Measurements from ENCODE around the gene DYNC2H1.
"Not testable (repeated sequence)": the region's sequence is repeated elsewhere in the genome, so short reads cannot be mapped to it uniquely, and the experiment has no call there.

Gene DYNC2H1

DNA sequence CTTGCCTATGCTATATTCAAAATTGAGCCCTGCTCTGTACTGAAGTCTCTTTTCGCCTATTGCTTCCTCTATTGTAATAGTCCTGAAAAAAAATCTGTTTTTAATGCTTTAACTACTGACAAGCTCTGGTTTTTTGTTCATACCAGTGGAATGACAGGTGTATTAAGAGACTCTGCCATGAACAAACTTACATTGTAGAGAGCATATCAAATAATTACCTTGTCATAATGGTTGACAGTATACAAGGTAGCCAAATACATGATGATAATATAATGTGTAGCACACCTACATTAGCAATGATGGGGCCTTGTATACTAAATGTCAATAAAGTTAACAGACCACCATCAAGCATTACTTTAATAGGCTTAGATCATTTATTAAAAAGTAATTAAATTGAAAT, 175.0 kb downstream of the DYNC2H1 start:
- no peak for DNase-seq

DNA sequence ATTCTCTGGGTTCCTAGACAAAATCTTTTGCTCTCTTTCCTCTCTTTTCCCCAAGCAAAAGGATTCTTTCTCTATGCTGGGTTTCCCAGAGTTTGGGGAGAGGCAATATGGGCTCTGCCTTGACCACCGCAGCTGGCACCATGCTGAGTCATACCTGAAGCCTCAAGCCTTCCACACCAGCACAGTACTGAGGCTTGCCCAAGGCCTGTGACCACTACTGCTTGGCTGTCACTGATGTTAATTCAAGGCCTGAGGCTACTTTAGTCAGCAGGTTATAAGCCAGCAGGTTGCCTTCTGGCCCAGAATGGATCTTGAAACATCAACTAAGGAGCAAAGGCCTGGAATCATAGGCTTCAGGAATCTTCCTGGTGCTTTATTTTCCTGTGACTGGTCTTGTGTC, 185.3 kb downstream of the DYNC2H1 start:
- peak; percentile 59 for DNase-seq

DNA sequence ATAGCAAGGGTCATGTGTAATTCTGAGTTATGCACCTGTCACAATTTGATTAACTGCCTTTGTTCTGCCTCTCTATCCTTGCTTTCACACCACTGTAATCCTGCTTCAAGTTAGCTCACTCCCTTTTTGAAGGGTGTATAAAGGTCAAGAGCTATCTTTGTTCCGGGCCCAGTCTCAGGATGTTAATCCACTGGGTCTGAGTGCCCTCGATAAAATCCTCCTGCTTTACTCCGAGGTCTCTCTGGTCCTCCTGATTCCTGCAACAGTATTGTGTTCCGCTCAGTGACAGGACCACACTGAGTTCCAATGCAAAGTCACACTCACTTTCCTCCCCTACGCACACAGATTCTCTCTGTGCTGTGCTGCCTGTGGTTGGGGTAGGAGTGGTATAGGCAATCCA, 186.5 kb downstream of the DYNC2H1 start:
- no peak for DNase-seq

DNA sequence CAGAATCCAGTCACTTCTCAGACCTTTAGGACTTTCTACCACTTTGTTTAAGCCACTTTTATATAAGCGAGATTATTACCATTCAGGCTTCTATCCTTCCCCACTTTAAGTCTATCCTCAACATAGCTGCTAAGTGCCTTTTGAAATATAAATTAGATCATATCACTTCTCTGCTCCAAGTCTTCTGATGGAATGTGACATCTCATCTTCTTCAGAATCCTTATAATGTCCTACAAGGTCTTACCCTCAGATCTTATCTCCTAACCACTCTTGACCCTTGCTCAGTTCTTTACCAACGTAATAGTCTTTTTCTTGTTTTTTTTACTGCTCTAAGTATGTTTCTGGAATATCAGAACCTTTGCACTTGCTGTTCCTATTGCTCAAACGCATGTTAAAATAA, 188.7 kb downstream of the DYNC2H1 start:
- no peak for DNase-seq

DNA sequence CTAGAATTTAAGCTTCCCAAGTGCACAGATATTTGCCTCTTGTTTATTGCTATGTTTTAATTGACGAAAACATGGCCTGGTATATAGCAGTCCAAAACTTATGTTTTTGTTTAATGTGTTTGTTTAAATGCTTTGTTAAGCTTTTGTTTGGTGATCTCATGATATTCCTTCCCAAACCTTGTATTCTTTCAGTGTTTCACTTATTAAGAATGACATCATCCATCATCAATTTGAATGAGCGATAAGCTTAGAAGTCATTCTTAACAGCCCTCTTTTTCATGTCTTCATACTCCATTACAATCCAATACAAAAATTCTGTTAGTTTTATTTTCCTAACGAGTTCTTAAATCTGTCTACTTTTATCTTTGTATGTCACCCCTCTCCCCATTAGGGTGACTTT, 206.0 kb downstream of the DYNC2H1 start:
- no peak for DNase-seq

DNA sequence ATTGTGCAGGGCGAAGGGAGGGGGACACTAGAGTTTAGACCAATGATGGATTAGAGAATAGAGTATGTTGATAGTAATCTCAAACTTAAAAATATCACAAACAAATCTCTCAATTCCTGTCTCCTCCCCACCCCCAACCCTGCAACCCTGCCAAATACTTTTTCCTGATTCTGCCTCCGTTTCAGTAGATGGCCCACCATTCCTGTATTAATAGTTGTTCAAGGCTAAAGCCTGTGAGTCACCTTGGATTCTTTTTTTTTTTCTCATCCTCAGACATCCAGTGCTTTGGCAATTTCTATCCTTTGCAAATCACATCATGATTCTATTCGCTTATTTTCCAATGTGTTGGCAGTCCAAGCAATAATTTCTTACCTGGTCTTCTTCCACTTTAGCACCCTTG, 207.9 kb downstream of the DYNC2H1 start:
- no peak for DNase-seq

DNA sequence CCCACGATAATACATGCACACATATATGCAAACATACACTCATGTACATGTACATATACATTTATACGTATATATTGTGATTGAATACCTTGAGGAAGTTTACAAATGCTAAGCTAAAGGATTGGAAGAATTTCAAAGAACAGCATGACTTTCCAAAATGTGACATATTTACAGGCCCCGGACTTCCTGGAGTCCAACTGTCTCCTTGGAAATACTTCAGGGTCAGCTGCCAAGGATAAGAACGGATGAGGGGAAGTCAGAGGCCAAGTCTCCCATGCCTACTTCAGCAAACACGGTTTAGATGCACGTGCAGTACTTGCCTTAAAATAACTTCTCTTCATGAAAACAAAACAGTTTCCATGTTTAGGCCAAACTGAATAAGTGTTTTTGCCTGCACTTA, 213.6 kb downstream of the DYNC2H1 start:
- no peak for DNase-seq

DNA sequence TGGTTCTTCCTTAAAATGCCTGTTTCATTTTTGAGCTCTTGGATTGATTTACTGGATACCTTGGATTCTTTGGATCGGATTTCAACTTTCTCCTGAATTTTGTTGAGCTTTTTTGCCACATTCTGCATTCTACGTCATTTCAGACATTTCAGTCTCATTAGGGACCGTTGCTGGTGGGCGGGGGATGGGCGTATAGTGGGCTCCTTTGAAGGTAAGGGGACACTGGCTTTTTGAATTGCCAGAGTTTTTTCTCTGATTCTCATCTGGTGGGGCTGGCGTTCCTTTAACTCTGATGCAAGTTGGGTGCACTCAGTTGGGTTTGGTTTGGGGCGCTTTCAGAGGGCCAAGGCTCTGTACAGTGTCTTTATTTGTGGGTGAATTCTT, 216.5 kb downstream of the DYNC2H1 start:
- DNase-seq = no peak

DNA sequence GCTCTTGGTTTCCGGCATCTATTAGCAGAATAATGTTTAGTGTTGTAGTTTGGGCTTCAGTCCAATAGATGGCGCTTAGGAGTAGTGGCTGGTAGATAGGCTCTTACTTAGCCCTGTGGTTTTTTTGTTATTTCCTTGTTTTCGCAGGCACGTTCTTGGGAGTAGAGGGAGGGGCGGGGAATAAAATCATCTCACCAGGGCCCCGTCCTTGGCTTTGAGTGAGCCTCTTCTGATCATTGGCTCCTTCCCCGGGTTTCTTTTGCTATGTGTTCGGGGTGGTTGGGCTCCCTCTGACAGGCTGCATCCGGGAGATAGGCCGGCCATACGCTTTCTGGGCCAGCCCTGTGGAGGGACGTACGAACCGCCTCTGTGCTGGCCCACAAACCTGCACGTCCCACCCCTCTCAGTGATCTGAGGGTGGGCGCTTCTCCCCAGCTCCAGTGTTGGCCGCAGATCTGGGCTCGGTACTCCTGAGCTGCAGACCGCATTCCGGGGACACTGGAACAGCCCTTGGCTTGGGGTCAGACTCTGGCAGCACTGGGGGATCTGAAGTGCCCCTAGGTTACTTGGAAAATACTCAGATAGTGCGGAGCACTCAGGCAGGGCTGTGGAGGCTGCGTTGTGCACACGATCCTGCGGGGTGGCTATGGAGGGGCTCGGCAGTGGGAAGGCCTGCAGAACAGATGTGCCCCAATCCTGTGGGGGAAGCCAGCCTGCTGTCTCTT, 217.0 kb downstream of the DYNC2H1 start:
- no peak for DNase-seq

DNA sequence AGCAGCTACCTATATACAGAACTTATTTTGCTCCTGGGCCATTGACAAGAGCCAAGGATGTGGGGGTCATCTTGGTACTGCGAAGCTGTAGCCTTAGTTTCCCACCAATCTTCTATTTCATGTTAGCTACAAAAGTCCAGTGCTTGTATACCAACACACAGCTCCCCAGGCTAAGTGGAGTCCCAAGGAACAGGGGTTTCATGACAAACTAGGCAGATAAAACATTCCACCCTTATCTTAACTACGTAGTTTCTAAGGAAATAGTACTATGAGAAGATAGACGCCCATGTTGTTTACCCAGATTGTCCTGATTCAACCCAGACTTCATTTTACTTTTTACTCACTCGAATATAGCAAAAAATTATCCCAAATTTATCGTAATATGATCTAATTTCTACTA, 218.5 kb downstream of the DYNC2H1 start:
- DNase-seq = no peak

DNA sequence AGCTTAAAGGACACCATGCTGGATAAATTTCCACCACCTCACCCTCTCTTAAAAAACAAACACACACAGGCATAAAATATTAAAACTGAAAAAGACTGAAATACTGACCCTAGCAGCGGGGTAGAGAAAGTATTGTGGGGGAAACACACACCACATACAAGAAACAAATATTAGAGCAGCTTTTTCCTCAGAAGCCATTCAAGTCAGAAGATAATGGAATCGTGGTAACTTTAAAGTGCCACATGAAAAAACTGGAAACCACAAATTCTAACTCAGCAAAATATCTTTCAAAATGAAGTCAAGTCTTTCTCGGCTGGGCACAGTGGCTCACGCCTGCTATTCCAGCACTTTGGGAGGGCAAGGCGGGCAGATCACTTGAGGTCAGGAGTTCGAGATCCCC, 223.2 kb downstream of the DYNC2H1 start:
- DNase-seq = no peak

DNA sequence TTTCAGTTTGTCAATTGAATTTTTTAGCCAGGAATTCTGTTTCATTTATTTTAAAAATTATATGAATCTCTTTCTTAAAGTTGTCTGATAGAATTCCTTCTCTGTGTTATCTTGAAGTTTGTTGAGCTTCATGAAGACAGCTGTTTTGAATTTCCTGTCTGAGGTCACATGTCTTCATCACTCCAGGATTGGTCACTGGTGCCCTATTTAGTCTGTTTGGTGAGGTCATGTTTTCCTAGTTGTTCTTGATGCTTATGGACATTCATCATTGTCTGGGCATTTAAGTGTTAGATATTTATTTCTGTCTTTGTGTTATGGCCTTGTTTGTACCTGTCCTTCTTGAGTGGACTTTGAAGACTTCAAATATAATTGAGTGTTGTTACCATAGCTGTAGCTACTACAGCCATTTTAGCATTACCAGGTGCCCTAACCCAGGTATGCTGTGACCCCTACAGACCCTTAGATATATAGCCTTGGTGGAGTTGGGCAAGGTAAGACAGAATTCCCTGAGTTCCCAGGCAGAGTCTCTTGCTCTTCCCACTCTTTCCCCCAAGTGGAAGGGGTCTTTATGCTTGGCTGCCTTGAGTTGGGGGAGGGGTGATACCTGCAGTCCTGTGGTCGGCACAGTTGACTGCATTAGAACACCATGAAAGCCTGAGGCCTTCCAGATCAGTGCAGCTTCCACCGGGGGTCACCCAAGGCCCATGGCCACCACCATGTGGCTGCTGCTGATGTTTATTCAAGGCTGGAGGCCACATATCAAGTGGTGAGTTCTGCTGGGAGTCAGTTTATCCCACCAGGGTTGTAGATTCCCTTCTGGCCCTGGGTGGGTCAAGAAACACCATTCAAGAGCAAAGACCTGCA, 229.6 kb downstream of the DYNC2H1 start:
- no peak for DNase-seq

DNA sequence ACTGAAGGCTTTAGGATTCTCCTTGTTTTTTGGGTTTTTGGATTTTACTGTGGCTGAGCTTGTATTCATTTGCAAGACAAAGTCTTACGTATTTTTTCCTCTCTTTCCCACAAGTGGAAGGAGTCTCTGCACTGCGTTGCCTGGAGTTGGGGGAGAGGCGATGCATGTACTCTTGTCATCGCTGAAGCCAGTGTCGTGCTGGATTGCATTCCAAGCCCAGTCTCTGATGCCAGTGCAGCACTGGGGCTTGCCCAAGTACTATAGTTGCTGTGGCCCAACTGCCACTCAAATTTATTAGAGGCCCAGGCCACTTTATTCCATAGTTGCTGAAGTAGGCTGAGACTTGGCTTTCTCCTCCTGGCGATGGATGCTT, 230.2 kb downstream of the DYNC2H1 start:
- no peak for DNase-seq

DNA sequence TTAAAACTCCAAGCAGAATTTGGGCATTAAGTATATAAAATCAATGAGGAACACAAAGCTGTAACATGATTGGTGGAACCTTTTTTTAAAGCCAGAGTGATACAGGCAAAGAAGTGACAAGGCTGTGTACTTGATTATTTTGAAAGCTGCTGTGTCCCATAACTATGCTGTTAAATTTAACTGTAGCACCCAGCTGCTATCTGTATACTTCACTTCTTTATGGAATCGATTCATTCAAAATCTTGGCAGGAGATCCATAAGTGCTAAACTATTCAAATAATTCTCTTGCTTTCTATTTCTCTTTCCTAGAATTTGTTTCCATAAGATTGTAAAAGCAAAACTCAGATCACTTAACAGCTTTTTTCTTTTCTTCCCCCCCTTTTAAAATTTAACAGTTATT, 231.7 kb downstream of the DYNC2H1 start:
- no peak for DNase-seq

DNA sequence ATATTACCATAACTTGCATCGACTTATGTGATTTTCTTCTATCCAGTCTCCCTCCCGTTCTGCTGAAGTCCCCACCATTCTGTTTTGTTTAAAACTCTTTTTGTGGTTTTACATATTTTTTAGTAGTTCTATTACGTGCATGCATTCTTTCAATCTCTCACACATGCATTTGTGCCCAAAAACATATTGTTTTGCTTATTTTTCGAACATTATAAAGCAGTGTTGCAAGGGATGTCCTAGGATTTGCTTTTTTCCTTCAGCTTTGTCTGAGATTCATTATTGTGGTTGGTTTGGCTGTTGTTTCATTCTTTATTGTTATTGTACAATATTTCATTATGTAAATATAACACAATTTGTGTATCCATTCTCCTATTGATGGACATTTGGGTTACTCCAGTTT, 235.7 kb downstream of the DYNC2H1 start:
- DNase-seq = no peak

DNA sequence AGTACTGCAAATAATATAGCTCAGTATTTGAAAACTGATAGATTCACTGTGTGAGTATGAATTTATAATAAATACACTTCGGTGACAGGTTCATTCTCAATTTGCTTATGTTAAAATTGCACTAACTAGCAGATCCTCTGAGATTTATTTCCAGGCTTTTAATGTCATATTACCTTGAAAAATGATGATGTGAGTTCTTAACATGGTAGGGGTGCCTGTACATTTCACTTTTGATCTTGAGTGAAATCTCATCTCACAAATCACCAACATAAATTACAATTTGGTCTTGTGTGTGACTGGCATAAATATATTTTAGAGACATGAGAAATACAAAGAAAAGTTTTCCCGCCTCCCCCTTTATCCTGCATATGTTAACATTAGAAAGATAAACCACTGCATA, 240.4 kb downstream of the DYNC2H1 start:
- no peak for DNase-seq

DNA sequence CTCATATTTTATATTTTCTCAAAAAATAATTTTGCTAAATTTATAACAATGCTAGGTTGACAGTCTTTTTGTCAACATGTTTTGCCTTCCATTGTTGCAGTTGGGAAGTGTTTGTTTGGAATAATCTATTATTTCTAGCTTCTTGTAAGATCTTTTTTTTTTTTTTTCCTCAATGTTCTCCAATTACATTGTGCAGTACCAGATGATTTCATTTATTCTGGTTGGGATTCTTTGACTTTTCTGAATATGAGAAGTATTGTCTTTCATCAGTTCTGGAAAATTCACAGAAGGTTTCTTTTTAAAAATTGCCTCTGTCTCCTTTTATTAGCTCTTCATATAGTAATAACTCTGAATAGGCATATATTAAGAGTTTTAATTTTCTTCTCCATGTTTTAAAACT, 245.4 kb downstream of the DYNC2H1 start:
- no peak for DNase-seq

DNA sequence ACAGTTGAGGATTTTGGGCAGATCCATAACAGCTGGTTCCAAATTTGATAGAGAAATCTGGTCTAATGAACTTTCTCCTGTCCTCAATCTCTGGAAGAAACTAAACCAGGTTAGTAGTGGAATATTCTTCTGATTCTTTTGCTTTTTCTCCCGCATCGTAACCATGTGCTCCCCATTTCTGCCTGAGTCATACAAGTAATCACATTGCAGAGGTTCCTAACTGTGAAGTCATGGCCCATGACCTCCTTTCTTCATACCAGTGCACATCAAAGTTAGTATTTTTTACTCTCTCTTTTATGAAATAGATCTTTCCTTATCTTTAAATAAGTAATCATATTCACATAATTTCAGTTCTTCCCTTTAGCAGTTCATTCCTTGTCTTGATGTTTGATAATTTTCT, 249.0 kb downstream of the DYNC2H1 start:
- no peak for DNase-seq

DNA sequence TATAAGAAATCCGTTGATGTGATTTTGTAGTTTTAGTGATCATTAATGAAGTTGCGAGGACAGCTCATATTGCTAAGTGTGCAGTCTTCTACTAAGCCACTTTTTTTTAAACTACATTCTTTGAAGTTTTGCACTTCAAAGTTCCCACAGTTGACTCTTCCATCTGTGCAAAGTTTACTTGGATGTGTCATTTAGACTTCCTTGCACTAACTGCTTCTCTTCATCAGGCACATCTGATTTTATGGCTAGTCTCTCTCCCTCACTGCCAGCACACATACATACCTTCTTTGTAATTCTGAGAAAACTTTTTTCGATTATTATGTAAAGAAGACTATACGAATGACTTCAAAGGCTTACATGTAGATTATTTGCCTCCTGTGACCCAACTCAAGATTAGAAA, 250.0 kb downstream of the DYNC2H1 start:
- DNase-seq = no peak

DNA sequence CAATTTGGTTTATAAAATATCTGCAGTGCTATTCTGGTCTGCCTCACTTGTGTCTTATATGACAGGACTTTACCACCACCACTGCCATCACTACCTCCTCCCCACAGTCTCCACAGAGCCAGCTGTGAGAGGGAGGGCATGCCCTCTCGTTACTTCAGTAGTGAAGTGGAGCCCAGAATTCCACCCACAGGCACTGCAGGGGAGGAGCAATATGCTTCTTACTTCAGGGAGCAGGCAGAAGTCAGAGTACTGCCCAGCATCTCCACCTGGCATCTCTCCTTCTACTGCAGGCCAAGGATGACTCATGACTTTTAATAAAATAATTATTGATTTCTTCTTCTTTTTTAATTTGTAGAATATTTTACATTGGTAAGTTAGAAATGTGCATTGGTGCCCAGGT, 255.5 kb downstream of the DYNC2H1 start:
- DNase-seq = no peak

DNA sequence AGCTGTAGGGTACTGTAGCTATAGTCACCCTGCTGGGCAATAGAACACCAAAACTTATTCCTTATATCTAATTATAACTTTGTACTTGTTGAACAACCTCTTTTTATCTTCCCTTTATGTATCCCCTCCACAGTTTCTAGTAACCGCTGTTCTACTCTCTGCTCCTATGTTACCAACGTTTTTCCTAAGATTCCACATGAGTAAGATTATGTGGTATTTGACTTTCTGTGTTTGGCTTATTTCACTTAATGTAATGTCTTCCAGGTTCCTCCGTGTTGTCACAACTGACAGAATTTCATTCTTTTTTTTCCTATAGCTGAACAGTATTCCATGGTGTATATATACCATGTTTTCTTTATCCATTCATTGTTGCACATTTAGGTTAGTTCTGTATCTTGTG, 258.4 kb downstream of the DYNC2H1 start:
- no peak for DNase-seq

DNA sequence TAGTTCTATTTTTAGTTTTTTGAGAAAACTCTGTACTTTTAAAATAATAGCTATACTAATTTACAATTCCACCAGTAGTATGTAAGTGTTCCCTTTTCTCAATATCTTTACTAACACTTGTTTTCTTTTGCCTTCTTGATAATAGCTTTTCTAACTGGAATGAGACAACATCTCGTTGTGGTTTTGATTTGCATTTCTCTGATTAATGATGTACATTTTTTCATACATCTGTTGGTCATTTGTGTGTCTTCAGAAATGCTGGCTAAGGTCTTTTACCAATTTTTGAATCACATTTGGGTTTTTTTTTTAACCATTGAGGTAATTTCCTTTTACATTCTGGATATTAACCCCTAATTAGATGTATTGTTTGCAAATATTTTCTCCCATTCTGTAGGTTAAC, 258.9 kb downstream of the DYNC2H1 start:
- no peak for DNase-seq

DNA sequence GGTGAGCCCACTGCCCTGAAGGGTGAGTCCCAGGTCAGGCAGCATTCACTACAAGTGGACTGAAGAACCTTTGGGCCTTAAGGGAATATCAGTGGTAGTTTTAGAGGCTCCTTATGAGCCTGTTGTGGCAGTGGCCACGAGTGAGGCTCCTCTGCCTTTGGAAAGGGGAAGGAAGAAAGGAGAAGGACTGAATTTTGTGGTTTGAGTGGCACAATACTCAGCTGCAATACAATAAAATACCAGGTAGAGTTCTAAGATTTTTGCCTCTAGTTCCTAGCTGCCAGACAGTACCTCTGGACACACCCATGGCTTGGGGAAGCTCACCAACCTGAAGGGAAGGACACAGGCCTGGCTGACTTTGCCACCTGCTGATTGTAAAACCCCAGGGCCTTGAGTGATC, 260.9 kb downstream of the DYNC2H1 start:
- DNase-seq = no peak

DNA sequence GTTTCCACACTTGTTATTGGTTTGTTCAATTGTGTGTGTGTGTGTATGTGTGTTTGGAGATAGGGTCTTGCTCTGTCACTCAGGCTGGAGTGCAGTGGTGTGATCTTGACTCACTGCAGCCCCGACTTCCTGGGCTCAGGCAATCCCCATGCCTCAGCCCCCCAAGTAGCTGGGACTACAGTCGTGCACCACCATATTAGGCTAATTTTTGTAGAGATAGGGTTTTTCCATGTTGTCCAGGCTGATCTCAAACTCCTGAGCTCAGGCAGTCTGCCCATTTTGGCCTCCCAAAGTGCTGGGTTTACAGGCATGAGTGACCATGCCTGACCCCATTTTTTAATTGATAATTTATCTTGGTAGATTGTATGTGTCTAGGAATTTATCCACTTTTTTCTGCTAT, 263.7 kb downstream of the DYNC2H1 start:
- no peak for DNase-seq

DNA sequence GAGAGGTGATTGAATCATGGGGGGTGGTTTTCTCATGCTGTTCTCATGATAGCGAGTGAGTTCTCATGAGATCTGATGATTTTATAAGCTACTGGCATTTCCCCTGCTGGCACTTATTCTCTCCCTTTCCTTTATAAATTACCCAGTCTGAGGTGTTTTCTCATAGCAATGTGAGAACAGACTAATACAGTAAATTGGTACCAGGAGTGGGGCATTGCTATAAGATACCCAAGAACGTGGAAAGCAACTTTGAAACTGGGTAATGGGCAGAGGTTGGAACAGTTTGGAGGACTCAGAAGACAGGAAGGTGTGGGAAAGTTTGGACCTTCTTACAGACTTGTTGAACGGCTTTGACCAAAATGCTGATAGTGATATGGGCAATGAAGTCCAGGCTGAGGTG, 265.0 kb downstream of the DYNC2H1 start:
- not testable (repeated sequence) for DNase-seq

All from T1000 (cell line).